IPS-20b (cell line): ENCODE data around the gene ZDHHC4.

Experiments
- H3K27ac ChIP-seq: one replicate; pipeline ENCODE4 v1.5.1; 2013; ENCODE audit warnings: low read length
- H3K27me3 ChIP-seq: 2 replicates; pipeline ENCODE4 v1.6.1; 2013; ENCODE audit warnings: mild to moderate bottlenecking, low read length, inconsistent platforms; ENCODE audit not compliant: insufficient read depth
- H3K36me3 ChIP-seq: 2 replicates; pipeline ENCODE4 v1.6.1; 2013; ENCODE audit warnings: low read depth, mild to moderate bottlenecking, inconsistent platforms, low read length, moderate library complexity; ENCODE audit not compliant: insufficient read depth
- H3K4me1 ChIP-seq: 2 replicates; pipeline ENCODE4 v1.6.1; 2013; ENCODE audit warnings: mild to moderate bottlenecking, control low read depth, inconsistent platforms, low read length, moderate library complexity; ENCODE audit not compliant: insufficient read depth
- H3K4me3 ChIP-seq: 2 replicates; pipeline ENCODE4 v1.5.1; 2013; ENCODE audit warnings: mild to moderate bottlenecking, low read length, inconsistent platforms
- H3K9ac ChIP-seq: 2 replicates; pipeline ENCODE4 v1.6.1; 2013; ENCODE audit warnings: low read depth, mild to moderate bottlenecking, inconsistent platforms, low read length, moderate library complexity
- H3K9me3 ChIP-seq: 2 replicates; pipeline ENCODE4 v1.6.1; 2013; ENCODE audit warnings: mild to moderate bottlenecking, low read depth, low read length, inconsistent platforms; ENCODE audit not compliant: insufficient read depth

The ZDHHC4 gene

DNA sequence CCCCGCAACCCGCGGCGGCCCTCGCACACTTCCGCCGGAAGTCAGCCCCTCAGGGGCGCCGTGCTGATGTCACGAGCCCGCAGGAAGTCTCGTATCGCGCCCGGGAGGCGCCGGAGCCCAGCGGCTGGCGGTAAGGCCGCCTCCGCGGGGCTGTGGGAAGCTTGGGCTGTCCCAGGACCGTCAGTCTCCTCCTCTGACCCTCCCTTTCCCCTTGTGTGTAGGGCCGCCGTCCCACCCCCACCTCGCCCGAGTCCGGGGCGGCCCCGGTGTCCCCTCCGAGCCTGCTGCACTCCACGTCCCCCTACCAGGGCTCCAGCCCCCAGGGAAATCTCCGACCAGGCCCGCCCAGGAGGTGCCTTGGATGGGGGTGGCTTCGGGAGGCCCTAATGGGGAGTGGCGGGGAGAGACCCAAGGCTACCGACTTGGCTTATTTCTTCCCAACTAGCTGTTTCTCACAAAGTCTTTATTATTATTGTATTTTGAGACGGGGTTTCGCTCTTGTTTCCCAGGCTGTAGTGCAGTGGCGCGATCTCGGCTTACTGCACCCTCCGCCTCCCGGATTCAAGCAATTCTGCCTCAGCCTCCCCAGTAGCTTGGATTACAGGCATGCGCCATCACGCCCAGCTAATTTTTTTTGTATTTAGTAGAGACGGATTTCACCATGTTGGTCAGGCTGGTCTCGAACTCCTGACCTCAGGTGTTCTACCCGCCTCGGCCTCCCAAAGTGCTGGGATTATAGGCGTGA, at the start of gene ZDHHC4:
ZDHHC4 (plus strand) TSS at position 86 of the 745 bp plus-strand sequence. CDS start 3,108 bp downstream, outside the sequence.
- Histone ChIP-seq H3K9me3 (no peaks in the 10 kb centered on the region), H3K9ac (peak within 1 kb of the TSS; percentile 84), H3K27ac (peak within 1 kb of the TSS; percentile 18), H3K4me3 (peak within 1 kb of the TSS; percentile 75), H3K4me1 (no peaks in the 10 kb centered on the region), H3K27me3 (no peaks in the 10 kb centered on the region), H3K36me3 (peaks cover 24% of the 10 kb centered on the region)

- Histone ChIP-seq H3K9me3 (no peaks in the 10 kb centered on the region), H3K4me3 (no peak overlapping the region), H3K9ac (no peak overlapping the region), H3K36me3 (no peaks in the 10 kb centered on the region), H3K27me3 (peaks cover 83% of the 10 kb centered on the region), H3K27ac (no peak overlapping the region), H3K4me1 (0 out of 2 replicates have a peak, but pooled peaks cover 3% of the 10 kb centered on the region)
Measured at GRCh38 chr7:6528401-6529130, 48.7 kb upstream of the ZDHHC4 start.

DNA sequence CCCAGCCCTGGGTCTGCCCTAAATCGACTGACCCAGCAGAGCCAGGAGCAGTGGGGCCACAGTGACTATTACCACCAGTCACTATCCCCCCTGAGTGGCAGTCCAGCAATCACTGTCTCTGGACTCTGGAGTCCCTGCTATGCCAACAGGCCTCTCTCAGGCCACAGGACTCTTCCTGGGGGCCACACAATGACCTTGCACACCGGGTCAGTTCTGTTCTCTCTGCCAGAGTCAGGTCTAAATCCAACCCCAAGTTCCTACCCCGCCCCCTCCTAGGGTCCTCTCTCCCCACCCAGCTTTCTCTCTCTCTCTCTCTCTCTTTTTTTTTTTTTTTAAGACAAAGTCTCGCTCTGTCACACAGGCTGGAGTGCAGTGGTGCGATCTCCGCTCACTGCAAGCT, 47.6 kb upstream of the ZDHHC4 start:
- Histone ChIP-seq H3K9ac (no peak overlapping the region), H3K27ac (no peak overlapping the region), H3K36me3 (no peaks in the 10 kb centered on the region), H3K27me3 (peaks cover 92% of the 10 kb centered on the region), H3K4me1 (0 out of 2 replicates have a peak, but pooled peaks cover 3% of the 10 kb centered on the region), H3K4me3 (no peak overlapping the region), H3K9me3 (no peaks in the 10 kb centered on the region)

DNA sequence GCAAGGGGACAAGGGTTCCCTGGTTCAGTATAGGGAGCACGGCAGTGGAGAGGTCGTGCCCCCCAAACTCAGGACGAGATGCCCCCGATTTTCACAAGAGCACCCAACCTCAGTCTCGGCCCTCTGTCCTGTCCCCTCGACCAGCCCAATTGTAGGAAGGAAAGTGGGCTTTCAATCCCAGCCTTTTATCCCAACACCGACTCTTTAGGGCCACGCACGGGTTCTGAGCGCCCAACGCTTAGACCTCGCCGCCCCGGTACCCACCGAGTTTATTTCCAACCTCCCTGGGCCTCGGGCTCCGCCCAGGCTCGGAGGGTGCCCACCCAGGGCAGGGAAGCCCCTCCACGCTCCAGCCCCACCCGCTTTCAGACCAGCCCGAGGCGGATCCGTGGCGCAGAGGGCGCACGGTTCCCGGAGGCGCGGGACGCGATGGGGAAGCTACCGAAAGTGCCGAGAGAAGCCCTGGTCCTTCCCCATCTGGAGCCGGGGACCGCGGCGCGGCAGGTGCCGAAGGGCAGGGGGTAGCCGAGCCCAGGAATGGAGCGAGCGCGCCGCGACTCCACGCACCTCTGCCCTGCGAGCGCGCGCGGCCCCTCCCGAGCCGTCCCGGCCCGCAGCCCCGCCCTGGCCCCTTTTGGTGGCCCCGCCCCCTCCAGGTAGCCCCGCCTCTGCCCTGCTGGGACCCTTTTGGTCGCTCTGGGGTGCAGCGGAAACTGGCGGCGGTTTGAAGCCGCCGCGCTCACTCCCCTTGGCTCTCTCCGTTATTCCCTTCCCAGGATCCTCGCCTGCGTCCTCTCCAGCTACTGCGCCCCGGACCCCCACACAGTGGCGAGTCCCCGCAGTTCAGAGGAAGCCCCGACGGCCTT, 46.4 kb upstream of the ZDHHC4 start:
- Histone ChIP-seq H3K27ac (no peak overlapping the region), H3K9ac (no peak overlapping the region; the same call in 1 of the 2 replicates), H3K4me3 (peak overlapping the region; percentile 85), H3K27me3 (peaks cover 95% of the 10 kb centered on the region), H3K9me3 (no peaks in the 10 kb centered on the region), H3K36me3 (no peaks in the 10 kb centered on the region), H3K4me1 (0 out of 2 replicates have a peak, but pooled peaks cover 3% of the 10 kb centered on the region)

GRCh38 chr7:6531492-6532279, 45.6 kb upstream of the ZDHHC4 start:
- Histone ChIP-seq H3K9ac (no peak overlapping the region), H3K27me3 (peaks cover 94% of the 10 kb centered on the region), H3K4me3 (peak overlapping the region; percentile 85), H3K27ac (no peak overlapping the region), H3K36me3 (no peaks in the 10 kb centered on the region), H3K4me1 (0 out of 2 replicates have a peak, but pooled peaks cover 3% of the 10 kb centered on the region), H3K9me3 (no peaks in the 10 kb centered on the region)

GRCh38 chr7:6532516-6532915, 44.7 kb upstream of the ZDHHC4 start:
- Histone ChIP-seq H3K9me3 (no peaks in the 10 kb centered on the region), H3K4me1 (0 out of 2 replicates have a peak, but pooled peaks cover 3% of the 10 kb centered on the region), H3K27me3 (peaks cover 86% of the 10 kb centered on the region), H3K27ac (no peak overlapping the region), H3K9ac (no peak overlapping the region), H3K4me3 (no peak overlapping the region), H3K36me3 (no peaks in the 10 kb centered on the region)

DNA sequence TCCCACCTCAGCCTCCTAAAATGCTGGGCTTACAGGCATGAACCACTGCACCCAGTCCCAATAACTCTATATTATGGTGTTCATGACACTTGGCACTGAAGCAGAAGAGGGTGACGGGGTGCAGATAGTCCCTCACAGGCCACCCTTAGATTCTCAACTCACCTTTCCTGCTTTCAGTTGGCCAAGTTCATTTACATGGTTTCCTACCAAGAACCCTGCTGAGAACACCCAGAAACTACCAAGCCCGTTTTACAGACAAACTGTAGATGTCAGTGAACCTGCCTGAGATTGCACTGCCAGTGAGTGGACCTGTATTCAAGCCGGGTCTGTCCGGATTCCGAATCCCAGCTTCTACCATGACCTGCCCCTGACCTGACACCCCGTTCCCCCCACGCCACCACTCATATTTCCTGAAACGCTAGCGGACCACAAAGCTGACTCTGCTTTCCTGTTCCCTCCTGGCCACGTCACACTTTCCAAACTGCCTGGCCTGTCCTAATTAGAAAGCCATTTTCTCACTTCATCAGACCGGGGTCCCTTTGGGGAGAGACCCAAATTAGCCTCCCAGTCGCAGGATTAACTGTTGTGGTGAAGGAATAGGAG, 43.3 kb upstream of the ZDHHC4 start:
- peaks cover 71% of the 10 kb centered on the region for H3K27me3 ChIP-seq
- H3K9ac ChIP-seq: no peak overlapping the region
- H3K4me3 ChIP-seq: no peak overlapping the region
- H3K9me3 ChIP-seq: no peaks in the 10 kb centered on the region
- H3K4me1 ChIP-seq: 0 out of 2 replicates have a peak, but pooled peaks cover 3% of the 10 kb centered on the region
- no peaks in the 10 kb centered on the region for H3K36me3 ChIP-seq
- H3K27ac ChIP-seq: no peak overlapping the region

GRCh38 chr7:6536262-6537260, 40.7 kb upstream of the ZDHHC4 start:
- H3K27ac ChIP-seq: no peak overlapping the region
- H3K9me3 ChIP-seq: no peaks in the 10 kb centered on the region
- 0 out of 2 replicates have a peak, but pooled peaks cover 2% of the 10 kb centered on the region for H3K4me1 ChIP-seq
- no peak overlapping the region for H3K9ac ChIP-seq
- no peaks in the 10 kb centered on the region for H3K36me3 ChIP-seq
- H3K4me3 ChIP-seq: peak overlapping the region; percentile 70
- H3K27me3 ChIP-seq: peaks cover 45% of the 10 kb centered on the region

- Histone ChIP-seq H3K4me1 (no peaks in the 10 kb centered on the region), H3K4me3 (no peak overlapping the region), H3K36me3 (no peaks in the 10 kb centered on the region), H3K27me3 (no peaks in the 10 kb centered on the region; the same call in 1 of the 2 replicates), H3K27ac (no peak overlapping the region), H3K9ac (no peak overlapping the region), H3K9me3 (no peaks in the 10 kb centered on the region)
Measured at GRCh38 chr7:6542368-6542767, 34.9 kb upstream of the ZDHHC4 start.
